H4 (cell line): ENCODE results near the gene NME7. TPM values are rescaled to one million over a fixed set of nuclear protein-coding genes. Genes with fewer than 3 reads are reported as not detected.
"Not testable (repeated sequence)": the region's sequence is repeated elsewhere in the genome, so short reads cannot be mapped to it uniquely, and the experiment has no call there.

Experiments
- DNase-seq: peaks from one replicate; pipeline ENCODE4 v3.0.0-alpha.2; 2015; ENCODE audit warnings: low spot score
- total RNA-seq: library from RNA; depleted of rRNA; stranded (reverse); fragments of >200 nt; shearing (Covaris generic); gene quantifications from 2 replicates; pipeline ENCODE4 v1.2.3, GENCODE V29; 2014

NME7 gene
- total RNA-seq, 1 experiment from 2014 or later = 50.4 TPM

DNA sequence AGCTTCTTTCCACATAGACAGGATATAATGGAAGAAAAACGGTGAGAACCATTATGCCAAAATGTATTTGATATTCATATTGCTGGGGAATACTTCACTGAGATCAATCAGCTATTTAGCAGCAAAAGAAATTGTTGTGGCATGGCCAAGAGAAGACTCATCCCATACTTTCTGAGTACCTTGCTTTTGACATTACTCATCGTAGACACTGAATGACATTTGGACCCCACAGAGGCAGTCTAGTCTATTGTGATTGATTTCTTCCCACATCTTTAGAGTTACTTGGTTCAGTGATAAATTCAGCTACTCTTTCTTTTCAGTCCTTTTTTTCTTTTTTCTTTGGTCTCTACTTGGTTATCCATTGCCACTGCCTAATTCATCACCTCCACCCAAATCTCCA, 239.0 kb downstream of the NME7 start:
- DNase-seq = no peak

DNA sequence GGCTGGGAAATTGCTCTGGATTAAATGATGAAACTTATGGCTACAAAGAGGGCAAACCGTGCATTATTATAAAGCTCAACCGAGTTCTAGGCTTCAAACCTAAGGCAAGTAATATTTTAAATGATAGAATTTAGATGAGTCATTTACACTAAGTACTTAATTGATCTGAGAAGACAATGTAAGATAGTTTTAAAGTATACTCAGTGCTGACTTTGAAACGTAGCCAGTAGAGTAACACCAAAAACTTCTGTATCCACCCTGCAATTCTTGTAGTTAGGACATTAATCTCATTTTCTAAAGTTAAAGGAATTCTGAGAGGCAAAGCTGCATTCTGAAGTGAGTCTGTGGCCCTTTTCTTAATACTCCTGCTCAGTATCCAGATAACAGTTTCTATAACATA, 240.3 kb downstream of the NME7 start:
- no peak for DNase-seq

DNA sequence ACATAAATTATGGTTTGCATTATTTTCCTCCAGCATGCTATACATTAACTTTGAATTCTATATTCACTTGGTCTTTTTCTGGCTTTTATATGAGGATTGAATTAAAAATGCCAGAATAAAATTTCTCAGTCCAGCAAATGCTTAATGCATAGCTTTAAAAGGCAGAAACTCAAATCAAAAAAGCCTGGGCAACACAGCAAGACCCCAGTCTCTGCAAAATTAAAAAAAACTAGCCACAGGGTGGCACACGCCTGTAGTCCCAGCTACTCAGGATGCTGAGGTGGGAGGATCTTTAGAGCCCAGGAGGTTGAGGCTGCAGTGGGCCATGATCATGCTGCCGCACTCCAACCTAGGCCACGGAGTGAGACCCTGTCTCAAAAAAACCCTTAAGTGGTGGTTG, 241.3 kb downstream of the NME7 start:
- no peak for DNase-seq

GRCh38 chr1:169125597-169125996, 242.0 kb downstream of the NME7 start:
- DNase-seq = not testable (repeated sequence)

DNA sequence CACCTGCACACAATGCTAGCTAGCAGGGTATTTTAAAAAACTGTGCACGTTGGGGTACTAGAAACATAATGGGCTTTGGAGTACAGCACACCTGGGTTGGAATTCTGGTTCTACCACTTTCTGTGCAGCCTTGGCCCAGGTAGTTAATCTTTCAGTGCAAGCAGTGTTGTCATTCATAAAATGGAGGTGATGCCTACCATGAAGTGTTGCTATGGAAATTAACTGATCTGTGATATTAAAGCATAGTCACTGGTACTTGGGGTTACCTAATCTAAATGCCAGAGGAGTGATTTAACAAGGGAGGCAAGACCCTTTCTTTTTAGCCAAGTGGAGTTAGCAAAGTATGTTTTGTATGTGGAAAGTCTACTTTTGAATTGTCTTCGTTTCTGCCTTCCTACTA, 243.1 kb downstream of the NME7 start:
- DNase-seq = no peak

DNA sequence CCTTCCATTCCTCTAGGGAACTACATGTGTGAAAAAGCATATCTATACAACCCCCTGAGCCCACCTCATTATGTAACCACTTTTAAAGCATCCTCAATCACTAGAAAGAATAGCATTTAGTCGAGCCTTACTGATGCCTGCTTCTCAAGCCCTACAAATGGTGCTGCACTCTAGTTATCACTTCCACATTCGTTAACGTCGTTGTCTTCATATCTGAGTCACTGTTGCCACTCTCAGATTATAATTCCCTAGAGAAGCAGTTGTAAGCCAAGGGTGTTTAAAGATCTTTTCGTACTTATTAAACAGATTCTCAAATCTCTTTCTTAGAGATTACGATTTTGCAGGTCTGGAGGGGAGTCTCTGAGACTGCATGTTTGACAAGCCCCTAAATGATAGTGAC, 244.6 kb downstream of the NME7 start:
- DNase-seq = no peak

DNA sequence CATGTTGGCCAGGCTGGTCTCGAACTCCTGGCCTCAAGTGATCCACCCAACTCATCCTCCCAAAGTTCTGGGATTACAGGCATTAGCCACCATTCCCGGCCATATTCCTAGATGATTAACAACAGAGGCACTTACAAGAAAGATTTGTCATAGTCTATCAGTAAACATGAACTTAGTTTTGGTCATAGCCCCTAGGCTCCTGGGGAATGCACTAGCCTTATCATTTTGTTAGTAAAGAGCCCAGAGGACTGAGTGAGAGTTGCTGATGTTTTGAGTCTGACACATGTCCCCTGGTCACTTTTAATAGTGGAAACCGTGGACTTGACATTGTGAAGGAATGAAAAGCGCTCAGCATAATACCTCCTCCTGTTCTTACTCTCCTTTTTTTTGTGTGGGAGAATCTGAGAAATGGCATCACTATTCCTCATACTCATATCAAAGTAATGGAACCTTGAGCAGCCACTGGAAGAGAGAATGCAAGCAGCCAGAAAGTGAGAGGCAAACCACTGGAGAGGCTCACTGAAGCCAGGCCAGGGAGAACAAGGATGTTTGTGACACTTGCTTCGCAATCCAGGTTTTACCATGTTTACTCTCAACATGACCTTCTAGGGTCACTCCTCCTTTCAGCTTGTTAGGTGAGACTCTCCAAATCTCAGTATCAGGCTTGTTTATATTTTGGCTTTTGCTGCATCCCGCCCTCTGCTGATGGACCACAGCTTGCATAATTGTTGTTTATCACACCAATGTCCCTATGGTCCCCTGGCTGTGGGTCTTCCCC, 246.3 kb downstream of the NME7 start:
- DNase-seq = no peak

DNA sequence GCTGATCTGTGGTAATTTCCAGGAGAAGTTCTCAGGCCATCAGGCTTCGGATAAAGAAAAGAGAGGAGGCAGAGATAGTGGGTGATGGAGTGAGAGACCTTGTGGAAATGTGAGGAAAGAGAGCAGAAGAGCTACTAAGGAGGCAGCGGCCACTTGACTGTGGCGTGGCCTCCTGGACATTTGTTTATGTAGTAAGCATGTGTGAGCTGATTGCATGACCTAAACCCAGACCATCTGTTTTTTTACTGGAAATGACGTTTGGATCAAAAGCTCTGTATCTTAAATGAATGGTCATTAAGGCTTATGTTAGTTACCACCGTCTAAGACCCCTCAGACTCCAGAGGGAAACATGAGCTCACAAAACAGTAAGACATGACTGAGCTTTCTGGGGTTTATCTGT, 247.5 kb downstream of the NME7 start:
- DNase-seq = no peak

DNA sequence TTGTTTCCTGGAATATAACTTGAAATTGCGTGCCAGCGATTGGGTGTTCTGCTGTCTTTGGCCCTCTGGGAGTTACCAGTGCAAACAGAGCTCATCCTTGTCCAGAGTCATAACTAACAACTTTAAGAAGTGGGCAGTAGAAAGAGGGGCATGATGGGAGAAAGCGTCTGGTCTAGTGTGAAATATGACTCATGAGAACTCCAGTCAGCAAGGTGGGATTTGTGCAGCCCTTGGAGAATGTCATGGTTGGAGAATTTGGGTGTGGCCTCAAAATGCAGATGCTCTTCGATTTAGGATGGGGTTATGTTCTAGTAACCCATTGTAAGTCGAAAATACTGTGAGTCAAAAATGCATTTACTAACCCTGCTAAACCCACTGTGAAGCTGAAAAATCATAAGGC, 248.2 kb downstream of the NME7 start:
- DNase-seq = no peak

DNA sequence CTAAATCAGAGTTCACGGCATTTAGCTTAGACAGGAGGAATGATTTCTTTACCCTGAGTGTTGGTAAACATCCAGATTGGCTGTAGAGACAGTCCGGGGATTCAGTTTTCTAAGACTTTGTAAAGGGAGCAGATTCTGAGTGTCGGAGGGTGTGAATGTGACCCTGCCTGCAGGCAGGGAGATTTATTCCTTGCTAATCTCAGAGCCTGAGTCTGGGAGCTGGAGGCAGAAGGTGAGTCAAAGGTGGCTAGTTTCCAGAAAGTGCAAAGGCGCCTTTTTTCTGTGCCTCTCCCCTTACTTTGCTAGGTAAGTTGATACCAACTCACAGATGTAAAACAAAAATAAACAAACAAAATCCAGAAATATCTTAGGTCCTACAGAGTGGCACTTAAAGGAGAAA, 249.4 kb downstream of the NME7 start:
- DNase-seq = no peak

GRCh38 chr1:169117599-169117998, 250.0 kb downstream of the NME7 start:
- no peak for DNase-seq

DNA sequence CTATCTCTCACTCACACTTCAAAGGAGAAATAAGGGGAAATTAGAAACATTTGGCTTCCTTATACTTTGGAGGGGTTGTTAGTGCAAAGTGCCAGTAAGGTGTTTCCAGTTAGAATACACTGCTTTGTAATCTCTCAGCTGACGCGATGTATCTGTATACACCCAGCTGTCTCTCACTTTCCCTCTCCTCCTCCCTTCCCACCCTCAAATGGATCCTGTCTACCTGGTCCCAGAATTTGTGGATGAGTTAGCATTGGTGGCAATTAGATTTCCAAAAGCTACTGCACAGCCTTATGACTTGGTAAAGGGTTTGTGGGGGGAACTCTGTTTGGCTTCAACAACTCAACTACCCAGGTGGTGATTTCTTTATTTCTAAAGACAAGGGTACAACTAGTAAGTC, 250.6 kb downstream of the NME7 start:
- no peak for DNase-seq

- peak; percentile 39 for DNase-seq
Observed at GRCh38 chr1:169115891-169116585, 251.6 kb downstream of the NME7 start.

- DNase-seq = peak; percentile 71
Observed at GRCh38 chr1:169113613-169114119, 253.9 kb downstream of the NME7 start.

GRCh38 chr1:169112241-169112640, 255.4 kb downstream of the NME7 start:
- DNase-seq = no peak

DNA sequence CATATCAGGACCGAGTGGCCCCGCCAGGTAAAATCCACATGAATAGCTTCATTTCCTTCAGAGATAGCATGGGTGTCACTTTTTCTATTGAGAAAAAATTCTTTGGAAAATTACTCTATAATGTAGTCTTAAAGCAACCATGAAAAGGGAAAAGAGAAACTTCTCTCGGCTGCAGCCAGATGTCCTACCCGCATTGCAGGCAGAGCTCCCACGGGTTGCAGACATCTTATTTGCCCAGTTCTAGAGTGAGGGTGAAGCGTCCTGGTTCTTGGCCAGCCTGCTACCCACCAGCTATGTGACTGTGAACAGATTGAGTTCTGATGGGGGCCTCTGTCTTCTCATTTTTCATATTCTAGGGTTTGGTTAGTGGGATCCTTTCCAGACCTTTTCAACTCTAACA, 256.1 kb downstream of the NME7 start:
- DNase-seq = no peak

DNA sequence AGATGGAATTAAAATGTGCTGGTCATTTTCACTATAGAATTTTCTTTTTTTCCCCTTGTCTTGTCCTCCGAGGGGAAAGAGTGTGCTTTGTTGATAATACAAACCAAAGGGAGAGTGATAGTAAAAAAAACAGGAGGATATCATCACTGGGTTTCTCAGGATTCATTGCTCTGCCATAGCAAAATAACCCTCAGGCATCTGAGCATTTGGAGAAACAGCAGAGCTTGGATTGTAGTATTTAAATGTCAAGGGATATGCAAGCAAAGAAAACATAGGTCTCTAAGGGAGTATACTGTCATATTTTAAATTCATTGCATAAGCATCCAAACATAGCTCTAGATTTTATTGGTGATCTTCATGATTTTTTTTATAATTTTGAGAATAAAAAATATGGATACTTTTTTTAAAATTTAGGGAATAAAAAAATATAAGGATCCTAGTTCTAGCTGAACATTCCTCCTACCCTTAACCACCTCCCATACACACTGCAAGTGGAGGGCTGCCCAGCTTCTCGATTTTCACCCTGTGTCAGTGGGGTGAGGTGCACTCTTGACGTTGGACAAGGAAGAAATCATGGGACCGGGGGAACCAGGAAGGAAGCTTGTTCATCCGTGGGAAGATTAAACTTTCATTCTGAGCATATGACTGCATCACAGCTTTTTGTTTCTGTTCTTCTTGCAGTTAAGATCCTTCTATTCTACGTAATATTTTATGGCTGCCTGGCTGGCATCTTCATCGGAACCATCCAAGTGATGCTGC, 256.7 kb downstream of the NME7 start:
- DNase-seq = no peak

DNA sequence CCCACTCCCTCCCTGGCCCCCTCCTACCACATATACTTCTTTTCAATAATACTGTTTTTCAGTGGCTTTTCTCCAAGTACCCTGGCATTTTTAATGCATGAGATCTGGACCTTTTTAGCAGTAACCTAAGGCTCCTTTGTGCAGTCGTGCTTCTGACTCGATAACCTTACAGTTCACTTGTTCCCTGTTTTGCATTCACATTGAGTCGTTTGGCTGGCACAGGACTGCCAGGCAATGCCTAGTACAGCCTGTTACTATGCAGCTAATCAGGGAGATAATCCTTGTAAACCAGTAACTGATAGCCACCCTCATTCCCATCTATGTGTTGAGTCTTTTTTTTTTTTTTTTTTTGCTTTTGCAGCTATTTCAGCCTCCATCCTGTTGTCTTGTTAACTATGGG, 257.4 kb downstream of the NME7 start:
- DNase-seq = no peak

DNA sequence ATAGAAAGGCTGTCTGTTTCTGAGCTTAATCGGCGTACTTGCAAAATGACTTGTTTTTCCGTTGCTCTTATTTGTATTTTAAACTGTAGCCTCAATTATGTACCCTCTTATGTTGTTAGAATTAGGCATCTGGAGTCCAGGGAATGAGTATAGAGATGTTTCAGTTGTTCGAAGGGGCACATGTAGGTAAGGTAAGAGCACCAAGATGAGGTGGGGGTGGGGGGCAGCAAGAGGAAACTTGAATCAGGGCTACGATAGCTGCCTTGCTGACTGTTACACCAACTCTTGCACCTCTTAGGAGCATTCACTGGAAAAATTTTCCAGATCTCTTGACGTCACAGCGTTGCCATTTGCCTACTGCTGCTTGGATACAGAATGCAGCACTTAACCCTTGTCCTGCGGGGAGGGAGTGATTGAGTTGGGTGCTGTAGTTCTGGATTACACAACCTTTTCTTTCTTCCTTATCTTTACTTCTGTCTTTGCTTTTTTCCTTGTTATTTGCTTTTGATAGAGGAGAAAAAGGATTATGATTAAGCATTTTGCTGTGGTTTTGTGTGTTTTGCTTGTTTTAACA, 257.9 kb downstream of the NME7 start:
- DNase-seq = peak; percentile 82

- DNase-seq = peak; percentile 31
Observed at GRCh38 chr1:169108863-169109560, 258.6 kb downstream of the NME7 start.

DNA sequence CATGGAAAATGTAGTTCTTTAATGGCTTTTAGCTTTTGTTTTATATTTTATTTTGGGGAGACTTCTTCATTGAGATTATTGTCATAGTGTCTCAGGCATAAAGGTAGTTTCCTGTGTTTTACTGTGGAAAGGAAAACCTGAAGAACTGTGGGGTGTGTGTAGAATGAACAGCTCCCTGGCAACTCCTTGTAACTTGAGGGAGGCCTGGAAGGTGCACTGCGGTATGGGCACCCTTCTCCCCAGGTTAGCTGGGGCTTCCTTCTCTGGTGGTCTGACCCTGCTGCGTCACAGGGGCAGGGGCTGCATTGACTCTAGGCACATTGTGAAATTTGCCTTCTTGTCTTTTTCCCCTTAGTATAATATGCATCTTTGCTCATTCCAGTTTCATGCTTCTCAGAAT, 259.4 kb downstream of the NME7 start:
- DNase-seq = no peak
